HG02610 (cell line): ENCODE data around the gene RNF224.
"Not testable (repeated sequence)": the region's sequence is repeated elsewhere in the genome, so short reads cannot be mapped to it uniquely, and the experiment has no call there.

Source experiments
- ATAC-seq: cut with Tn5 transposase; IDR thresholded peaks from one replicate; pipeline ENCODE4 v1.9.1; 2021; ENCODE audit warnings: mild to moderate bottlenecking, moderate library complexity; ENCODE audit not compliant: unreplicated experiment

Gene RNF224

GRCh38 chr9:137251490-137252268 is 24.4 kb downstream of the RNF224 start:
- no peak for ATAC-seq

GRCh38 chr9:137252555-137253506 is 25.5 kb downstream of the RNF224 start:
- ATAC-seq, result no peak

GRCh38 chr9:137253717-137254623 is 26.7 kb downstream of the RNF224 start:
- no peak for ATAC-seq

GRCh38 chr9:137254624-137255447 is 27.5 kb downstream of the RNF224 start, which contains the start of gene NELFB:
TSS of gene NELFB (plus strand) at chr9:137255327.
- ATAC-seq, result peak; percentile 77

GRCh38 chr9:137255448-137256114 is 28.3 kb downstream of the RNF224 start:
- ATAC-seq, result no peak

GRCh38 chr9:137256362-137256761 is 29.1 kb downstream of the RNF224 start:
- ATAC-seq, result no peak

- no peak for ATAC-seq
Measured at GRCh38 chr9:137256856-137257255, 29.6 kb downstream of the RNF224 start.

- ATAC-seq, result not testable (repeated sequence)
Measured at GRCh38 chr9:137262173-137262908, 35.0 kb downstream of the RNF224 start.

- no peak for ATAC-seq
Measured at GRCh38 chr9:137262909-137263285, 35.6 kb downstream of the RNF224 start.

- no peak for ATAC-seq
Measured at GRCh38 chr9:137263506-137263905, 36.2 kb downstream of the RNF224 start.

- ATAC-seq, result no peak
Measured at GRCh38 chr9:137264067-137264466, 36.8 kb downstream of the RNF224 start.

- no peak for ATAC-seq
Measured at GRCh38 chr9:137265496-137266161, 38.3 kb downstream of the RNF224 start.

- ATAC-seq, result no peak
Measured at GRCh38 chr9:137266162-137266527, 38.8 kb downstream of the RNF224 start.

GRCh38 chr9:137266585-137267453 is 39.5 kb downstream of the RNF224 start:
- ATAC-seq, result no peak

- ATAC-seq, result no peak
Measured at GRCh38 chr9:137267933-137268355, 40.6 kb downstream of the RNF224 start.

- ATAC-seq, result no peak
Measured at GRCh38 chr9:137268538-137269201, 41.4 kb downstream of the RNF224 start.
